IPS DF 4.7 (cell line): ENCODE data around the gene SHMT2.

Experiments
- DNase-seq: peaks from one replicate; pipeline ENCODE4 v3.0.0-alpha.2; 2013; ENCODE audit warnings: low spot score; ENCODE audit errors: extremely low read depth

Gene SHMT2

DNA sequence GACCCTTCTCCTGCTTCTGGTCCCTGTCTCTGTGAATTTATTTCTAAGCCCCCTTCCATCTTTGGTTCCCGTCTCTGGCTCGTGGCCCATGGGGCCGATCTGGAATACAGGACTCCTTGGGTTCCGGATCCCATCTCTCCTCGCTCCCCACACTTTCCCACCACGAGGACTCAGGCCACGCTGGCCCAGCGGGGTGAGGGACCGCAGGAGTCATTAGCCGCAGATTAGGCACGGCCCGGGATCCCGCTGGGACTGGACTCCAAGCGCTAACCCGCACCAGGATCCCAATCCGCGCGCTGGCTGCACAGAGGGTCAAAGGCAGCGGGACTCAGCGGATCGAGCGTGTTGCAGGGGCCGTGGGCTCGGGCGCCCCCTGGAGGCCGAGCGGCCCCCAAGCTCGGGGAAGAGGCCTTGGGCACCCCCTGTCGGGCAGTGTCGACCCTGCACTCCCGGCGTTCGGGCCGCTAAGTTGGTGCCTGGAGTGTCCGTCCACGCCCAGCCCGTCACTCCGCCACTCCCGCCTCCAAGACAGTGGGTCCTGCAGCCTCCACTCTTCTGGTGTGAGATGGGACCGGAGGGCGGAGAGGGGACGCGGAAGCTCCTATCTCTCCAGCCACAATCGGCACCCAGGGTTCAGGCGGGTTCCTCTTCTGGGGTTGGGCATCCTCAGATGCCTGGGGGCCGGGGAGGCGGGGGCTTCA lies 9.5 kb downstream of the SHMT2 start:
- DNase-seq, result no peak

DNA sequence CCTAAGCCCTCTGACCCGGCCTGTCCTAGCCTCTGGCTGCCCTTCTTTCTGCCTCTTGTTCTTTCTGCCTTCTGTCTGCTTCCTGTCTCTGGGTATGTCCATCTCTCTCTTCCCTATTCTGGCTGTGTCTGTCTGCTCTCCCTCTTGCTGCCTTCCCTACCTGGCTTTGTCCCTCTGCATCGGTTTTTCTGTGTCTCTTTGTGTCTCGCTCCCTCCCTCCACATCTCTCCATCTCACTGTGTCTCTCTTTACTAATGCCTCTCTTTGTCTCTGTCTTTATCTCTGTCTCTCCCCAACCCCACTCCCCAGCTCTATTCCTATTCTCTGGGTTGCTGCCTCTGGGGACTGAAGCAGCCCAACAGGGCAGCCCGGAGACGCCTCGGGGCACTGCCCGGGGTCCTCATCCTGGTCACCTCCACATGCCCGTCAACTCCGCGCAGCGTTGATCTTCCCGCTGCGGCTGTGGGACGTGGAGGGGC lies 10.1 kb downstream of the SHMT2 start:
- DNase-seq, result no peak

GRCh38 chr12:57240066-57240921 lies 10.8 kb downstream of the SHMT2 start:
- no peak for DNase-seq

DNA sequence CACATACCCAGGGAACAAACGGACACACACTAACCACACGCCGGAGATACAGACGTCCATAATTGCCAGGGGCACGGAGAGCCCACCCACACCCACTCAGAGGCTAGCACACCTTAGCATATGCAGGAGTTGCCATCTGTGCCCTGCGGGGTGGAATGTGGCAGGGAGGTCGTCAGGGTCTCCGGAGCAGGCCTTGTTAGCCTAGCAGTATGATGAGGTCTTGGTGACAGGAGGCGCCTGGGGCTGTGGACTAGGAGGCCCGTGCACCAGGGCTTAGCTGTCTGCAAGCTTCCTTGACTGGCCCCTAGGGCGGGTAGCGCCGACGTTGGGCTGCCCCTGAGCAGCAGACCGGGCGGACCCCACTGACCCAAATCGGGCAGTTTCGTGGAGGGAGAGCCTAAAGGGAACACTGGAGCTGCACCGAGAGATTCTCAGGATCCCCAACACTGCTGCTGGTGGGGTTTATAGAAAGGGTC lies 11.5 kb downstream of the SHMT2 start:
- DNase-seq, result no peak

DNA sequence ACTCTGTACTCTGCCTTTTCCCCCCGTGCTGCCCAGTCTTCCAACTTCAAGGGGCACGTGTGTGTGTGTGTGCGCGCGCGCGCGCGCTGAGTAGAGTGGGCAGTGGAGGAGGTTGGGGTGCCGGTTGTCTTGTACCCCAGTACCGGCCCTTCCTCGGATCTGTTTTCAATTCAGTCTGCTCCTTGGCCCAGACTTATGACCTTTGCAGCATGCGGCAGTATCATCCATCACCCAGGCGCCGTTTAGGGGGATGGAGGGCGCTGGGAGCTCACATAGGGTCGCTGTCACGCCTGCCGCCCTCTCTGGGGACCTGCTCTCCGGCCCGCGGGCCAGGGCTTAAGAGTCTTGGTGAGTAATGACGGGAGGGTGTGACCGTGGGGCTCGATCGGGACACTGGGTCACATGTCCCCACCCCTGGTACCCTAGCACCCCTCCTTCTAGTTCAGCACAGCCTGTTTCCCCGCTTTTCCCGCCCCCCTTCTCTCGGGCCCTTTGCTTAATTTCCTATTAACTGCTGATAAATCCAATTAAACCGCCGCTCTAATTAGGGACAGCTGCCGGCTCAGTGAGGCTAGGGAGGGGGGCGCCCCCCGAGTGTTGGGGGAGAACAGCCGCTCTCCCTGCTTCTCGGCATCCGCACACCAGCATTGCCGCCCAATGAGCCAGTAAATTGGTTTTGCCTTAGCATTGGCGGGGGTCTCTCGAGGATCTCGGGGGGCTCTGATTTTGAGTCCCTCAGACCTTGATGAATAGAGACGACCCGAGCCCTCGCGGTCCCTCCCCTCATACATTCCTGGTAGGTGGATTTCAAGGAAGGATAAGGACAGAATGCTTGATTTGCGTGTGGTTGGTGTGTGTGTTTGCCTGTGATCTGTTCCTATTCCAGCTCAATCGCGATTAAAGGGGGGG lies 12.1 kb downstream of the SHMT2 start:
- no peak for DNase-seq

DNA sequence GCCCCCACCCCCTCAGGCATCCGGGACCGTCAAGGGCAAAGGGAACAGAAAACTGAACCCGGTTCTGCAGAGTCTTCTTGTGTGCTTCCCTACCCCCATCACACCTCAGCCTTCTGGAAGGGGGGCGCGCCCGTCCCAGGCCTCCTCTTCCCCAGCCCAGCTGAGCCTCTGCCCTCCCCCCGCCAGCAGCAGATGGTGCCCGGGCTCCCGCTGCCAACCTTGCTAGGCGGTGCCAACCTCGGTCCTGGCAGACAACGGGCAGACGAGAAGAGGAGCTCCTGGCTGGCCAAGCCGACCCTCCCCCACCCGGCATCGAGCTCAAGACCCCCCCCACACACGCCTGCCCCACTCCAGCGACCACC lies 12.8 kb downstream of the SHMT2 start:
- DNase-seq, result no peak

GRCh38 chr12:57242691-57243454 lies 13.4 kb downstream of the SHMT2 start:
- no peak for DNase-seq

- no peak for DNase-seq
These were observed 14.2 kb downstream of the SHMT2 start for GRCh38 chr12:57243521-57244311.

DNA sequence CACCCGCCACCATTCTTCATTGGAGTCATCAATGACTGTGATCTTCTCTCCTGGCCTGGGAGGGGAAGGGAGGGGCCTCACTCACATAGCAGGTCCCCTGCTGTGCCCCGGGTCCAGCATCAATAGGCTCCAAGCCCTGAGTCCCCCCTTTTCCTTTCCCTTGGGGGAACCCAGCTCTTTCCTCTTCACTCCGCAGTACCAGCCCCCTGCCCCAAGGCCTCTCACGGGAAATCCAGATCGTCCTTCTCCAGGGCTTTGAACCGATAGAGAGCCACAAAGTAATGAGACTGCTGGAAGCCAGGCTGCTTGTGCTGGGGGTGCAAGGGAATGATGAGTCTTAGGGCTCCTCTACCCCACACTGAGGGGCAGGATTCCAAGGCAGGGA lies 14.8 kb downstream of the SHMT2 start:
- DNase-seq, result no peak

GRCh38 chr12:57247041-57247440 lies 17.5 kb downstream of the SHMT2 start:
- DNase-seq, result no peak

GRCh38 chr12:57248934-57249742 lies 19.6 kb downstream of the SHMT2 start:
- no peak for DNase-seq

GRCh38 chr12:57250541-57250940 lies 21.0 kb downstream of the SHMT2 start:
- DNase-seq, result no peak

DNA sequence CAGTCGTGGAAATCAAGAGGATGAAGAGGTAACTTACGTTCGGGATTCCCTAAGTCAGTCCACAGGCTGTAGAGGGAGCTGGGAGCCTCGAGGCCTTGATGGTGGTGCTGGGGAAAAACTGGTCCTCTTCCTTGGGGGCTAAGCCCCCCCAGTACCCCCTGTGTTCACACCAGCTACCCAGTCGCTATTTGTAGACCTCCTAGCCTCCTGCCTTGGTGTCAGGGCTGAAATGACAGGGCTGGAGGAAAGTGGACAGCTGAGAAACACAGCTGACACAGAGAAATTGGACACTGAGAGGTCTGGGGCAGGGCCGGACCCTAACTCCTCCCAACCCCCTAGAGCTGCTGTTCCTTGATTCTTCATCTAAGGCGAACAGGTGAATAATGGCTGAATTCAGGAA lies 21.4 kb downstream of the SHMT2 start, which contains the start of gene STAC3:
TSS of gene STAC3 (minus strand) at position 232 of the 400 bp plus-strand sequence. CDS start 1,551 bp downstream, outside the sequence.
- no peak for DNase-seq

DNA sequence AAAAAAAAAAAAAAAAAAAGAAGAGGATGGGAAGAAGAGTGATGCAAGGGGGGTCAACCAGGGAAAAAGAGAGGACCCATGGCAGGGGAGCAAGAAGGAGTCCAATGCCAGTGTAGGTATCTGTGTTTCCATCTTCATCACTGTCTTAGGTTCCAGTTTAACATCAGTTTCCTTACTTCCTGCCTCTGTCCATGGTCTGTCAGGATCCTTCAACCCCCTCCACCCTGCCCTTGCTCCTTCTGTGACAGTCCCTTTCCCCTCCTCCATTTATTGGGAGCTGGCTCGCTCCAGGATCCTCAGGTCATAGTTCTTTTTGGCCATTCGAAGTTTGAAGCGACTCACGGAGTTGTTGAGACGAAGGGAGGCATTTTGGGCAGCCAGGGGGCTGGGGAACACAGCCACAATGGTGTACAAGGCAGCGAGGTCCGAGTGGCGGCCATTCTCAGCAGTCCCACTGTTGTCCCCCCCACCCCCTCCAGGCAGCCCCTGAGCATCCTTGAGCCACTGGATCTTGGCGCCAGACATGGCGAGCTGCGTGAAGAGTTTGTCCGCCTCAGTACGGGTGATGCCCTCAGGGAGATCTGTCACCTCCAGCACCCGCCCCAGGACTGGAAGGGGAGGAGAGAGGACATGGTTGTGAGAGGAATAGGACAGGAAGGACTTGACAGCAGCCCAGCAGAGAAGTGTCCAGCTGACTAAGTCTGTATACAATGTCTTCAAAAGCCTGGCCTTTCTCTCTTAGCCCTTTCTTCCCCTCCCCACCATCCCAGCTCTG lies 25.2 kb downstream of the SHMT2 start:
- DNase-seq, result no peak

DNA sequence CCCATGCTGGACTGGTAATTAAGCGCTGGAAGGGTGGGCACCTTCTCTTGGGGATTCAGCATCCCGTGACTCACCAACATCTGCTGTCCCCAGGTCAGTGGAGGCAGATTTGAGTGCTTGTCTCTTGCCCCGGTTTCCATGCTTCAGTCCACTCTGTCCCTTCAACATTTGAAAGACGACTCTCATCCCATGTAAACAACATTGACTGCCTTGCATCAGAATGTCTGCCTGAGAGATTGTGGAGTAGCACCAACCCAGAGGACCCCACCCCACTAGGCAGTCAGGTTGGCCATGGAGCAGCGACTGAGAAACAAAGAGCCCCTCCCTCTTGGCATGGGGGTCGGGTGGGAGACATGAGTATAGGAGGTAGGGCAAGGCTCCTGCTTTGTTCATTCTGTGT lies 26.4 kb downstream of the SHMT2 start:
- no peak for DNase-seq

- no peak for DNase-seq
These were observed 29.8 kb downstream of the SHMT2 start for GRCh38 chr12:57258977-57259970.

- DNase-seq, result no peak
These were observed 30.9 kb downstream of the SHMT2 start for GRCh38 chr12:57260366-57260765.
